Left lung (tissue), 10 donors: ENCODE measurements around the gene ZGRF1. TPM values are rescaled to one million over a fixed set of nuclear protein-coding genes. Genes with fewer than 3 reads are reported as not detected.

Experiments
- ATAC-seq: fragments of 200-7000 bp; cut with Tn5 transposase; one replicate; pipeline ENCODE4 v1.9.1; 2020; ENCODE audit warnings: moderate library complexity
- DNase-seq, 4 donors: peaks; one replicate each; pipeline ENCODE4 v3.0.0-alpha.2; 2013 to 2020
- H3K27ac ChIP-seq, 2 donors: fragments of 200-600 bp; sonication (generic) in 1 of 2; one replicate each; pipeline versions ENCODE4 v1.5.0 to v1.8.0; 2020 to 2021
- H3K27me3 ChIP-seq, 2 donors: fragments of 200-600 bp; sonication (generic) in 1 of 2; one replicate each; pipeline versions ENCODE4 v1.5.0 to v1.8.0; 2020 to 2021
- H3K36me3 ChIP-seq, 2 donors: fragments of 200-600 bp; sonication (generic) in 1 of 2; one replicate each; pipeline versions ENCODE4 v1.5.0 to v1.8.0; 2020 to 2021
- H3K4me1 ChIP-seq, 2 donors: fragments of 200-600 bp; one replicate each; pipeline ENCODE4 v1.8.0; 2021
- H3K4me3 ChIP-seq, 2 donors: fragments of 200-600 bp; sonication (generic) in 1 of 2; one replicate each; pipeline versions ENCODE4 v1.5.0 to v1.8.0; 2020 to 2021; ENCODE audit warnings: mild to moderate bottlenecking in 1 of 2
- H3K9me3 ChIP-seq, 2 donors: fragments of 200-600 bp; sonication (generic) in 1 of 2; one replicate each; pipeline versions ENCODE4 v1.5.0 to v1.8.0; 2020 to 2021
- CTCF ChIP-seq, 2 donors: fragments of 200-600 bp; sonication (generic) in 1 of 2; IDR thresholded peaks; one replicate each; pipeline versions ENCODE4 v1.5.0 to v1.8.0; 2021; ENCODE audit warnings: antibody characterized with exemption in 2 of 2
- intact Hi-C, 2 donors: fragments of 100-400 bp; cut with DNase I; formaldehyde crosslinking; loops; one replicate each; pipeline versions ENCODE4 v1.11.2 to v1.14.2; 2022
- polyA plus RNA-seq, 6 donors: library from polyadenylated mRNA; unstranded; fragments of 120-200 nt; gene quantifications; one replicate each; pipeline ENCODE4 v1.2.1, GENCODE V29; 2013; ENCODE audit not compliant: insufficient read length in 6 of 6
- total RNA-seq, 2 donors: library from RNA; stranded (reverse); fragmentation: NEBNext Ultra II Directional; extraction: Animal tissue kit (Norgen Biotek cat#: 25700); gene quantifications; one replicate each; pipeline ENCODE4 v1.2.1, GENCODE V29; 2021
- donor health status: DM: no; HTN: yes; CAD: no.
- donor health status: DM: no; HTN: no; CAD: no.

The ZGRF1 gene
- total and polyA plus RNA-seq, 8 donors, result 5.9 to 31.8 (median 18.6) TPM

GRCh38 chr4:112536123-112536522 lies 100.6 kb downstream of the ZGRF1 start:
- no peaks in the 10 kb centered on the region for H3K9me3 ChIP-seq
- H3K4me1 ChIP-seq, result no peaks in the 10 kb centered on the region
- intact Hi-C loops, result no loop called here
- no peaks in the 10 kb centered on the region for H3K27me3 ChIP-seq
- no peak for TF ChIP-seq CTCF (IDR thresholded peaks at IDR 0.05)
- DNase-seq (no peak), ATAC-seq (no peak)
- no peak overlapping the region for H3K27ac ChIP-seq
- no peak overlapping the region for H3K4me3 ChIP-seq
- no peaks in the 10 kb centered on the region for H3K36me3 ChIP-seq

- DNase-seq (no peak), ATAC-seq (no peak)
- no peak overlapping the region for H3K4me3 ChIP-seq
- H3K27me3 ChIP-seq, result peaks cover 0 to 15% of the 10 kb centered on the region in 2 donors
- TF ChIP-seq CTCF (IDR thresholded peaks at IDR 0.05), result no peak
- no peak overlapping the region for H3K27ac ChIP-seq
- H3K4me1 ChIP-seq, result no peaks in the 10 kb centered on the region
- H3K36me3 ChIP-seq, result no peaks in the 10 kb centered on the region
- no peaks in the 10 kb centered on the region for H3K9me3 ChIP-seq
- intact Hi-C loops, result no loop called here
Measured at GRCh38 chr4:112532267-112532666, 104.4 kb downstream of the ZGRF1 start.

GRCh38 chr4:112531146-112531545 lies 105.6 kb downstream of the ZGRF1 start:
- TF ChIP-seq CTCF (IDR thresholded peaks at IDR 0.05), result no peak
- no peak overlapping the region for H3K27ac ChIP-seq

GRCh38 chr4:112526061-112526460 lies 110.6 kb downstream of the ZGRF1 start:
- H3K27ac ChIP-seq, result no peak overlapping the region
- peaks cover 39 to 73% of the 10 kb centered on the region in 2 donors for H3K27me3 ChIP-seq
- no peaks in the 10 kb centered on the region for H3K9me3 ChIP-seq
- intact Hi-C loops, result loop anchor here in 1 of 2 donors (10.0 kb wide), 1 partner anchor 201 kb away; no protein-coding TSS in a partner anchor
- no peak for TF ChIP-seq CTCF (IDR thresholded peaks at IDR 0.05)
- H3K36me3 ChIP-seq, result no peaks in the 10 kb centered on the region
- H3K4me1 ChIP-seq, result peaks cover 11 to 17% of the 10 kb centered on the region in 2 donors
- DNase-seq (no peak), ATAC-seq (no peak)
- no peak overlapping the region for H3K4me3 ChIP-seq

More at GRCh38 chr4:112531146-112531545, 105.6 kb downstream of the ZGRF1 start:
- Histone ChIP-seq H3K4me3 (no peak overlapping the region), H3K36me3 (no peaks in the 10 kb centered on the region), H3K4me1 (no peaks in the 10 kb centered on the region), H3K9me3 (no peaks in the 10 kb centered on the region), H3K27me3 (peaks cover 0 to 24% of the 10 kb centered on the region in 2 donors)
- DNase-seq (no peak), ATAC-seq (no peak)
- intact Hi-C loops, result no loop called here

DNA sequence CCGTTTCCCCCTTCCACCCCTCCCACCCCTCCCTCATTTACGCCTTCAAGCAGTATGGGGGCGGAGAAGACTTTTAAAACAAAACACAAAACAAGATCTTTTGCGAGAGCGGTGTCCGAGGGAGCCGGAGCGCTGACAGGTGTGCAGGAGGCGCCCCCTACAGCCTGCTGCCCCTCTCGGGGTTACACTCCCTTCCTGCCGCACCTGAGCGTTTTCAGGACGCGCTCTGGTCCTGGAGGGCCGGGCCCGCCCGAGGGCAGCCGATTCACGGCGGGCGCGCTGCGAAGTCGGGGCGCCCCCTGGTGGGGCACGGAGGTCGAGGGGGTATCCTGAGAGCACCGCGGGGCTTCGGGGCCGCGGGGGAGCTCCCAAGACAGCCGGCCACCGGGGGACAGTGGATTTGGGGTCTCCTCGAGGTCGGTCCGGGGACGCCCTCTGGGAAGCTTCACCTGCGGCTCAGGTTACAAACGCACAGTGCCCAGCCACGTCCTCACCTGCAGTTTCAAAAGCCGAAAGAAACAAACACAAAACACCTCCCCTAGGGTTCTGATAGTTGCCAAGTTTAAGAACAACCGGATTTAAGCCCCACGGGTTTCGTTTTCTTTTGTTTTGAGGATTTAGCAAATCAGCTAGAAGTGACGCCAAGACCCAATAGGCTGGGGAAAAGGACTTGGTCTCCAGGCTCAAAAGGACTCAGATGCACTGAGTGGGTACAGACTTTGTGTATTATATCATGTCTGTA lies 112.8 kb downstream of the ZGRF1 start:
- no peaks in the 10 kb centered on the region for H3K9me3 ChIP-seq
- peak; percentile 67 to 75 for TF ChIP-seq CTCF (IDR thresholded peaks at IDR 0.05)
- peak overlapping the region; percentile 16 to 32 for H3K4me3 ChIP-seq
- H3K36me3 ChIP-seq, result no peaks in the 10 kb centered on the region
- no peak overlapping the region for H3K27ac ChIP-seq
- DNase-seq (peak in 3 of 4 donors; percentile 70 to 93 (median 70)), ATAC-seq (peak; percentile 95)
- peaks cover 11 to 19% of the 10 kb centered on the region in 2 donors for H3K4me1 ChIP-seq
- intact Hi-C loops, result loop anchor here in 1 of 2 donors (10.0 kb wide), 1 partner anchor 199 kb away; no protein-coding TSS in a partner anchor
- H3K27me3 ChIP-seq, result peaks cover 61 to 86% of the 10 kb centered on the region in 2 donors
